Posterior cingulate gyrus (tissue), 11 donors: Measurements from ENCODE around the gene ITPR2.
"Not testable (repeated sequence)": the region's sequence is repeated elsewhere in the genome, so short reads cannot be mapped to it uniquely, and the experiment has no call there.

ENCODE experiments used
- DNase-seq, 10 donors: peaks; one replicate each; pipeline versions ENCODE4 v3.0.0 to v3.0.0-alpha.2; 2020 to 2021; ENCODE audit warnings: mixed read lengths in 3 of 10
- intact Hi-C: fragments of 100-400 bp; cut with DNase I; formaldehyde crosslinking; loops from one replicate; pipeline ENCODE4 v1.15.1; 2023

The ITPR2 gene

DNA sequence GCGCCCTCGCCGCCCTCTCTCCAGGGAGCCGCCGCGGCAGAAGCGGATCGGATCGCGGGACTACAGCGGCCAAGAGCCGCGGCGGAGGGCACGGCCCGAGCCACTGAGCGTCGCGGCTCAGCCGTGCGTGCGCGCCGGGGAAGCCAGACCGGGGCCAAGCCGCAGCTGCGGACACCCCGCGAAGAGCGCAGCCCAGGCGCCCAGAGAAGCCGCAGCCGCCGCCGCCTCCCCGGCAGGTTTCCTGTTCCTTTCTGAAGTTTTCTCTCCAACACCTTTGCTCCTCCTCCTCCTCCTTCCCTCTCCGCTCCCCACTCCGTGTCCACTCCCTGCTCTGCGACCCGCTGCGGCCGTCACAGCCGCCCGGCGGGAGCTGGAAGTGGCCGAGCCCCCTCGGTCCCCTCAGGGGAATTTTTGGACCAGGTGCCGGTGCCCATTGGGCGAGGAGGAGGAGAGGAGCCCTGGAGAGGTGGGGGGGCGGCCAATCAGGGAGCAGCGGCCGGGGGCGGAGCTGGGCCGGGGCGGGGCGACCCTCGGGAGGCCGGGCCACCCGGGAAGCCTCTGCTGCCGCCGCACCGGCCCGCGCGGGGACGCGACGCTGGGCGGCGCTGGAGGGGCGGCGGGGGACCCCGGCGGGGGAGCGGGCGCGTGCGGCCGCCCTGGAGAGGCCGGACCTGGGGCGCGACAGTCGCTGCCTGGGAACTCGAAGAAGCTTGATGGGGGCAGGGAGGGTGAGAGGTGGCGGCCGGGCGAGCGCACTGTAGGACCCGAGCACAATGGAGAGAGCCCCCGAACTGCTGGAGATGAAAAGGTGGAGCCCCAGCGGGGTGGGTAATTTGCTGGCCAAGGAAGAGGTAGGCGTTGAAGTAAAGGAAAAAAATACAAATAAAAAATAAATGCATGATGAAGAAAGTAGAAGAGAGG lies at the start of gene ITPR2:
Gene ITPR2, minus strand, starts transcription at position 373 of the 921 bp plus-strand sequence. CDS start 413 bp downstream, outside the sequence.
- peak; percentile 76 to 98 (median 92) for DNase-seq
- intact Hi-C loops = no loop called here

DNA sequence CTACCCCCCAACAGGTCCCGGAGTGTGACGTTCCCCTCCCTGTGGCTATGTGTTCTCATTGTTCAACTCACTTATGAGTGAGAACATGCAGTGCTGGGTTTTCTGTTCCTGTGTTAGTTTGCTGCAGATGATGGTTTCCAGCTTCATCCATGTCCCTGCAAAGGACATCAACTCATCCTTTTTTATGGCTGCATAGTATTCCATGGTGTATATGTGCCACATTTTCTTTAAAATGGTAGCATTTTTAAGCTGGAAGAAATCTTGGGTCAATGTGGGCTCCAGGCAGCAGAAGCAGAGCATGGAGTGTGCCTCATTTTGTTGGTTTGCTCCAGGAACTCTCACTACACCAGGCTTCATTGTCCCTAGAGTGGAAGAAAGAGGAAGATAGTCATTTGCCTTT lies 47.6 kb upstream of the ITPR2 start:
- intact Hi-C loops = no loop called here
- DNase-seq = no peak

DNA sequence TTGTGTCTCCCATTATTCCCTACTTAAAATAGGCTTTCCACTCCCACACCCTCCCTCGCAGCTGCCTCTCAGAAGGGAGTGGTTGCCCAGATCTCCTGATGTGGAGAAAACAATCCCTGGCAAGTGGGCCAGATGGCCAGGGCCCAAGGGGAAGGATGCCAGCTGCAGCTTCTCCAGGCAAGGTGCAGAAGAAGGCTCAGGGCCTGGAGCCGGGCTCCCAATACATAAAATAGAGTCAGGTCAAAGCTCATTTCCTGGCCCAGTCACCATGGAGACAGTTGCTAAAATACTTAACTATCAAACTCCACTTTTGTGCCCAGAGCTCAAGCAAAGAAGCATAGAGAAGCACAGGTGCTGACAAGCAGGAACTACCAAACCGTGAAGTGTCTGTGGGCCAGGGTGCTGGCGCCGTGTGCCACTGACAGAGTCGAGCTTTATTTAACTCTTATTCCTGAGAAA lies 45.7 kb upstream of the ITPR2 start:
- intact Hi-C loops = no loop called here
- peak; percentile 20 to 92 (median 44) for DNase-seq

- intact Hi-C loops = no loop called here
These were observed 41.7 kb upstream of the ITPR2 start for GRCh38 chr12:26874501-26875296.

GRCh38 chr12:26872625-26873024 lies 39.6 kb upstream of the ITPR2 start:
- DNase-seq = no peak
- intact Hi-C loops = no loop called here

More at GRCh38 chr12:26874501-26875296, 41.7 kb upstream of the ITPR2 start:
- DNase-seq = no peak

DNA sequence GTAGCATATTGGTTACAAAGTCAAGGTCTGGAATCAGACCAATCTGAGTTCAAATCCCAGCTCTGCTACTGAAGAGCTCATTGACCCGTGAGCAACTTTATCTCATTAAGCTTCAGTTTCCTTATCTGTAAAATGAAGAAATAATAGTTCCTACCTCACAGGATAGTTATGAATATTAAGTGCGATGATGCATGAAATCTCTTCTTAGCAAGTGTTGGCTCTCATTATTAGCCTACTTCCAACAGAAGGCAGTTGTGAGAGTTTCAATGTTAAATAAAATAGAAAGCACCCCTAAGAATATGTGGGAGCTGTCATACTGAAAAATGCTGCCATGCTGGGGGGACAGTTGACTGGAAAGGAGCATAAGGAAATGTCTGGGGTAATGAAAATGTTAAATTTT lies 39.0 kb upstream of the ITPR2 start:
- DNase-seq = no peak
- intact Hi-C loops = no loop called here

- intact Hi-C loops = no loop called here
- no peak for DNase-seq
These were observed 37.8 kb upstream of the ITPR2 start for GRCh38 chr12:26870491-26871419.

DNA sequence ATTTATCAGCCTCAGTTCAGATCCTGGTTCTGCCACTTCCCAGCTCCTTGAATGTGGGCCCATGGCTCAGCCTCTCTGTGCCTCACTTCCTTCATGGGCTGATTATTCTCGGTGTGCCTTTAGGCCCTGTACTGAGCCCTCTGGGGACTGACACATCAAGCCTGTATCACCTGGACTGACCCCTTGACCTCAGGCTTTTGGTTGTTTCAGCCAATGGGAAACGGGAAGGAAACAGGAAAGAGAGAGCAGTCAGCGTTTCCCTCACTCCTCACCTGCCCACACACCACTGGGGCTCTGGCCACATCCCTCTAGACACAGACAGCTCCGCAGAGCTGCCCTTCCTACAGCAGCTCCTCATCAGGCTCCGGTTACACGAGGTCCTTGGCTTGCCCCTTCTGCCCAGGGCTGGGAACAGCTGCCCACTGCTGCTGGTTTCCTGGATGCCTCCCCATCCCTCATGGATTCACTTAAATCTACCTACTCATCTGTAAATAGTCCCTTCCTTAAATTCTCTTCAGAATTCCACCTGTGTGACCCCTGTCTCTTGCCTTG lies 37.0 kb upstream of the ITPR2 start:
- DNase-seq = no peak
- intact Hi-C loops = no loop called here

DNA sequence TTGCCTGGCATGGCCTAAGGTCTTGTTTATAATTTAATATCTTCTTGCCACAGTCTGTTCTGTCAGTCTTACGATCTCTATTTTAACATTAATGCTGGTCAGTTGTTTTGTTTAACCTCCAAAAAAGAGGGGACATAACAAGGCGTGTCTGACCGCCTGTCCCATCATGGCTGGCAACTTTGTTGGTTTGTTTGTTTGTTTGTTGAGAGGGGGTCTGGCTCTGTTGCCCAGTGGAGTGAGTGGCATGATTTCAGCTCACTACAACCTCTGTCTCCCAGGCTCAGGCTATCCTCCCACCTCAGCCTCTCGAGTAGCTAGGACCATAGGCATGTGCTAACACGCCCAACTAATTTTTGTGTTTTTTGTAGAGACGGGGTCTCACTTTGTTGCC lies 36.1 kb upstream of the ITPR2 start:
- intact Hi-C loops = no loop called here
- no peak for DNase-seq

DNA sequence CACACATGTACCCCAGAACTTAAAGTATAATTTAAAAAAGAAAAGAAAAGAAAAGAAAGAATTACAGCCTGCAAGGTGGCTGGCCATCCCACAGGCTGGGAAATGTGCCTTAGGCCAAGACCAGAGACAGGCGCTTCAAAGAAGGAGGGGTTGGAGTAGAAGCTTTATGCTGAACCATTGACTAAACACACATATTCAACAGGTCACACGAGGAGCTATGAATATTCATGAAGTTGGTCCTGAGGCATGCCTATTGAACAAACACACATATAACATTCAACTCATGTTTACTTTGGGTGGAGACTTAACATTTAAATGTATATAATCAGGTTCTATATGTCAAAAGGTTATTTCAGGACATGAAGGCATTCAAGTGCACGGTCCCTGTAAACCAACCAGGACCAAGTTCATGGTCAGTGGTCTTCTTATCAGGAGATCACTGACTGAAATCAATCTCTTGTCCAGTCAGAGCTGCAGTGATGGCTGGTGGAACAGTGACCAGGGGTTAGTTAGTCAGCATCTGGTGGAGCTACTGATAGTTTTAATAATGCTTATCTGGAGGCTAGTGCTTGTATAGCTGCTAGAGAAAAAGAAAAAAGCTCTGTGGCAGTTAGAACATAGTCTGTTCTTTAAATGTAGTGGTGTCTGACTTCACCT lies 35.6 kb upstream of the ITPR2 start:
- no peak for DNase-seq
- intact Hi-C loops = no loop called here

- intact Hi-C loops = no loop called here
- no peak for DNase-seq
These were observed 34.1 kb upstream of the ITPR2 start for GRCh38 chr12:26867080-26867479.

DNA sequence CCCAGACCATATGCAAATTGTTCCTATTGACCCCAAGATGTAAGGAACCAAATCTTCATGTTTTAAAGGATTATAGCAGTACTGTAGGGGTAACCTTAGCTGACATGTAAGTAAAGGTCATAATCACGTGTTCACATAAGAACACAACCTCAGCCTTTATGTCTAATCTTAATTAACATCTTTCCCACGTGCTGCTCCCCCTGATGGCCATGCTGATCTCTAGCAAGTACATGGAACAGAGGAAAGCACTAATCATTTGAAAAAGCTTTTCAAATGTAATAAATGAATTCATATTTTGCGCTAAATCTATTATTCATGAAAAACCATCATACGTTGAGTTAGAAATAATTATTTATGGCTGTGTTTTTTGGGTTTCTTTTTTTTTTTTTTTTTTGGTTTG lies 30.5 kb upstream of the ITPR2 start:
- intact Hi-C loops = no loop called here

DNA sequence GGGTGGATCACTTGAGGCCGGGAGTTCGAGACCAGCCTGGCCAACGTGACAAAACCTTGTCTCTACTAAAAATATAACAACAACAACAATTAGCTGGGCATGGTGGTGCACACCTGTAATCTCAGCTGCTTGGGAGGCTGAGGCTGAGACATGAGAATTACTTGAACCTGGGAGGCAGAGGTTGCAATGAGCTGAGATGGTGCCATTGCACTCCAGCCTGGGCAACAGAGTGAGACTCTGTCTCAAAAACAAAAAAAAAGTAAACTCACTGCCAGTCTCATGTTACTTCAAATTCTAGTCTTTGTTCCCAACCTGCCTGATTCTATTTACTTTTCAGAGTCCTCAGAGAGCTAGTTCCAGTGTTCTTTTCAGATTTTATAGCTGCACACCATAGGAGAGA lies 29.8 kb upstream of the ITPR2 start:
- DNase-seq, intact Hi-C loops: not testable (repeated sequence)

More for the DNA sequence above, 30.5 kb upstream of the ITPR2 start:
- no peak for DNase-seq

- DNase-seq = no peak
- intact Hi-C loops = no loop called here
These were observed 28.7 kb upstream of the ITPR2 start for GRCh38 chr12:26861690-26862089.

- intact Hi-C loops = no loop called here
- DNase-seq = no peak
These were observed 24.6 kb upstream of the ITPR2 start for GRCh38 chr12:26857465-26858176.

- DNase-seq = no peak
- intact Hi-C loops = no loop called here
These were observed 22.3 kb upstream of the ITPR2 start for GRCh38 chr12:26855337-26855736.

- intact Hi-C loops = no loop called here
- no peak for DNase-seq
These were observed 21.0 kb upstream of the ITPR2 start for GRCh38 chr12:26854031-26854390.

GRCh38 chr12:26853303-26854030 lies 20.5 kb upstream of the ITPR2 start:
- intact Hi-C loops = loop anchor here (1.0 to 2.0 kb wide), 3 partner anchors 31 to 453 kb away; partner anchors contain the start of gene TM7SF3
- DNase-seq = peak; percentile 40 to 96 (median 68)
